HepG2 (cell line): Measurements from ENCODE around the gene ARSB. TPM values are rescaled to one million over a fixed set of nuclear protein-coding genes. Genes with fewer than 3 reads are reported as not detected.

Experiments
- ETV6 ChIP-seq: sonication (generic); formaldehyde crosslinking; conservative IDR thresholded peaks from 2 replicates; pipeline ENCODE4 v1.4.0; 2020; ENCODE audit warnings: missing genetic modification reagents
- EZH2 ChIP-seq: conservative IDR thresholded peaks from 2 replicates; pipeline ENCODE4 v1.6.1; 2012; ENCODE audit warnings: mild to moderate bottlenecking, low read depth, low read length, moderate library complexity
- IRF2 ChIP-seq: IDR thresholded peaks from 2 replicates; pipeline ENCODE4 v1.6.1; 2018; ENCODE audit warnings: missing genetic modification reagents, missing compliant biosample characterization
- JUN ChIP-seq: sonication (generic); formaldehyde crosslinking; IDR thresholded peaks from 2 replicates; pipeline ENCODE4 v1.4.0; 2020; ENCODE audit warnings: mild to moderate bottlenecking, missing genetic modification reagents
- KDM5A ChIP-seq: fragments of 200-600 bp; sonication (generic); IDR thresholded peaks from 2 replicates; pipeline ENCODE4 v1.7.0; 2018; ENCODE audit warnings: antibody characterized with exemption, mild to moderate bottlenecking, low read length, borderline replicate concordance
- KLF6 ChIP-seq: IDR thresholded peaks from 2 replicates; pipeline ENCODE4 v1.8.0; 2016; ENCODE audit warnings: missing biosample characterization, missing genetic modification reagents
- LCORL ChIP-seq, 2 experiments: fragments of 450-650 bp in 1 of 2; sonication (generic) in 1 of 2; formaldehyde crosslinking in 1 of 2; IDR thresholded peaks; 2 replicates each; pipeline versions ENCODE4 v1.5.0 to v1.6.1; 2017 to 2020; ENCODE audit warnings: antibody characterized with exemption in 1 of 2, missing genetic modification reagents in 1 of 2
- MED1 ChIP-seq: sonication (generic); formaldehyde crosslinking; IDR thresholded peaks from 2 replicates; pipeline ENCODE4 v1.4.0; 2020; ENCODE audit warnings: missing genetic modification reagents
- PTBP1 ChIP-seq: fragments of 200-400 bp; formaldehyde crosslinking; IDR thresholded peaks from 2 replicates; pipeline ENCODE4 v1.6.1; 2018; ENCODE audit warnings: low read length, low read depth; ENCODE audit not compliant: poor library complexity, severe bottlenecking
- RAD21 ChIP-seq: fragments of 450-650 bp; formaldehyde crosslinking; IDR thresholded peaks from 2 replicates; pipeline ENCODE4 v1.5.0; 2020; ENCODE audit warnings: mild to moderate bottlenecking
- RFX5 ChIP-seq: IDR thresholded peaks from 2 replicates; pipeline ENCODE4 v1.6.1; 2011; ENCODE audit warnings: low read depth, low read length, improper control_type of control experiment
- RFXAP ChIP-seq: sonication (generic); formaldehyde crosslinking; IDR thresholded peaks from 2 replicates; pipeline ENCODE4 v1.4.0; 2020; ENCODE audit warnings: missing genetic modification reagents, borderline replicate concordance
- SALL1 ChIP-seq: sonication (generic); formaldehyde crosslinking; IDR thresholded peaks from 2 replicates; pipeline ENCODE4 v1.8.0; 2022; ENCODE audit warnings: mild to moderate bottlenecking, missing genetic modification reagents
- STAG1 ChIP-seq: sonication (generic); formaldehyde crosslinking; IDR thresholded peaks from 2 replicates; pipeline ENCODE4 v1.4.0; 2020; ENCODE audit warnings: missing genetic modification reagents
- TOE1 ChIP-seq: sonication (generic); formaldehyde crosslinking; IDR thresholded peaks from 2 replicates; pipeline ENCODE4 v1.4.0; 2020; ENCODE audit warnings: mild to moderate bottlenecking, missing genetic modification reagents
- ZC3H4 ChIP-seq: sonication (generic); formaldehyde crosslinking; IDR thresholded peaks from 2 replicates; pipeline ENCODE4 v1.4.0; 2020; ENCODE audit warnings: missing genetic modification reagents, borderline replicate concordance
- ZNF20 ChIP-seq: sonication (generic); formaldehyde crosslinking; IDR thresholded peaks from 2 replicates; pipeline ENCODE4 v1.4.0; 2020; ENCODE audit warnings: mild to moderate bottlenecking, moderate library complexity, missing genetic modification reagents
- polyA plus RNA-seq, 8 experiments: library from polyadenylated mRNA; depleted of rRNA in 3 of 8; stranded (reverse) in 7 of 8; unstranded in 1 of 8; fragments of >200 nt; fragmentation: Illumina TruSeq in 4 of 8; extraction: Trizol in 4 of 8; gene quantifications; 2 replicates each; pipeline versions ENCODE4 v1.2.1 to v1.2.3, GENCODE V29; 2011 to 2016; ENCODE audit warnings: low read depth in 4 of 8, missing spikeins in 1 of 8, mixed read lengths in 1 of 8; ENCODE audit not compliant: insufficient read depth in 1 of 8
- total RNA-seq, 5 experiments: library from RNA; depleted of rRNA; stranded (reverse); fragments of >200 nt; fragmentation: Illumina TruSeq; extraction: Trizol; gene quantifications; 2 replicates each; pipeline ENCODE4 v1.2.3, GENCODE V29; 2016; ENCODE audit warnings: low read depth in 1 of 5
- TF ChIP-seq, protein P1 (sequence below): IDR thresholded peaks from 2 replicates; pipeline ENCODE4 v1.6.1; 2018; ENCODE audit warnings: missing genetic modification reagents, mild to moderate bottlenecking, missing compliant biosample characterization
- TF ChIP-seq, protein P2 (sequence below): IDR thresholded peaks from 2 replicates; pipeline ENCODE4 v1.6.1; 2016; ENCODE audit warnings: control low read depth
- TF ChIP-seq, protein P3 (sequence below): sonication (generic); formaldehyde crosslinking; IDR thresholded peaks from 2 replicates; pipeline ENCODE4 v1.4.0; 2020; ENCODE audit warnings: missing genetic modification reagents
- TF ChIP-seq, protein P4 (sequence below): sonication (generic); formaldehyde crosslinking; IDR thresholded peaks from 2 replicates; pipeline ENCODE4 v1.5.0; 2020; ENCODE audit warnings: missing genetic modification reagents, mild to moderate bottlenecking, borderline replicate concordance
- TF ChIP-seq, protein P5 (sequence below): sonication (generic); formaldehyde crosslinking; IDR thresholded peaks from 2 replicates; pipeline ENCODE4 v1.5.0; 2020; ENCODE audit warnings: mild to moderate bottlenecking, missing genetic modification reagents, moderate library complexity

The ARSB gene
- total and polyA plus RNA-seq, 2 of the 13 experiments (the other 11 are each of a cell fraction or from before 2014, with no cell fraction given), result 52.6 to 66.4 TPM

DNA sequence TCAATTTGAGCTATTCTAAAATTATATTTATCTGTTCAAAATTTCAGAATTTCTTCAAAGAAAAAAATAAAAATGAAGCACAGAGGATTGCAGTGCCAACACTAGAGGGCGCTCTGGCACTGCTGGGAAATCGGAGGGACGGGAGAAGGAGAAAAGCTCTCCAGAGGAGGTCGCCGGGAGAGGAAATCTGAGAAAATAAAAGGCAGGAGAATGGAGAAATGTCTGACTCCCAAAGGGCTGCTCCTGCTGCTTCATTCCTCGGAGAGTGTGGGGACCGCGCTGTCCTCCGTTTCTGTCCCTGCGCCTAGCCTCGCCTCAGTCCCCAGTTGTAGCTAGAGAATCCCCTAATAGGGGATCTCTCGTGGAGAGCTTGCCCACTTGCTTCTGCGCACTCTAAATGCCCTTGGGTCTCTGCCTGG is 40.0 kb upstream of the ARSB start (continued):
- TF ChIP-seq, protein P1, sequence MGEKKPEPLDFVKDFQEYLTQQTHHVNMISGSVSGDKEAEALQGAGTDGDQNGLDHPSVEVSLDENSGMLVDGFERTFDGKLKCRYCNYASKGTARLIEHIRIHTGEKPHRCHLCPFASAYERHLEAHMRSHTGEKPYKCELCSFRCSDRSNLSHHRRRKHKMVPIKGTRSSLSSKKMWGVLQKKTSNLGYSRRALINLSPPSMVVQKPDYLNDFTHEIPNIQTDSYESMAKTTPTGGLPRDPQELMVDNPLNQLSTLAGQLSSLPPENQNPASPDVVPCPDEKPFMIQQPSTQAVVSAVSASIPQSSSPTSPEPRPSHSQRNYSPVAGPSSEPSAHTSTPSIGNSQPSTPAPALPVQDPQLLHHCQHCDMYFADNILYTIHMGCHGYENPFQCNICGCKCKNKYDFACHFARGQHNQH (CRISPR knock-in tag), result 0 out of 2 replicates have a peak, but pooled peaks have one; percentile 40
- no peak for TF ChIP-seq LCORL (IDR thresholded peaks at IDR 0.05)
- no peak for TF ChIP-seq LCORL (CRISPR knock-in tag; IDR thresholded peaks at IDR 0.05)
- no peak for TF ChIP-seq ZC3H4 (CRISPR knock-in tag)
- no peak for TF ChIP-seq ZNF20 (CRISPR knock-in tag)
- no peak for TF ChIP-seq ETV6 (CRISPR knock-in tag)
- TF ChIP-seq, protein P2, sequence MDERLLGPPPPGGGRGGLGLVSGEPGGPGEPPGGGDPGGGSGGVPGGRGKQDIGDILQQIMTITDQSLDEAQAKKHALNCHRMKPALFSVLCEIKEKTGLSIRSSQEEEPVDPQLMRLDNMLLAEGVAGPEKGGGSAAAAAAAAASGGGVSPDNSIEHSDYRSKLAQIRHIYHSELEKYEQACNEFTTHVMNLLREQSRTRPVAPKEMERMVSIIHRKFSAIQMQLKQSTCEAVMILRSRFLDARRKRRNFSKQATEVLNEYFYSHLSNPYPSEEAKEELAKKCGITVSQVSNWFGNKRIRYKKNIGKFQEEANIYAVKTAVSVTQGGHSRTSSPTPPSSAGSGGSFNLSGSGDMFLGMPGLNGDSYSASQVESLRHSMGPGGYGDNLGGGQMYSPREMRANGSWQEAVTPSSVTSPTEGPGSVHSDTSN (CRISPR knock-in tag), result no peak
- TF ChIP-seq STAG1 (CRISPR knock-in tag), result peak; percentile 92
- TF ChIP-seq RFXAP (CRISPR knock-in tag), result no peak
- TF ChIP-seq RAD21, result peak; percentile 88
- TF ChIP-seq RFX5, result no peak
- no peak for TF ChIP-seq JUN
- TF ChIP-seq KDM5A, result no peak
- TF ChIP-seq MED1 (CRISPR knock-in tag), result 0 out of 2 replicates have a peak, but pooled peaks have one; percentile 20
- TF ChIP-seq, protein P3, sequence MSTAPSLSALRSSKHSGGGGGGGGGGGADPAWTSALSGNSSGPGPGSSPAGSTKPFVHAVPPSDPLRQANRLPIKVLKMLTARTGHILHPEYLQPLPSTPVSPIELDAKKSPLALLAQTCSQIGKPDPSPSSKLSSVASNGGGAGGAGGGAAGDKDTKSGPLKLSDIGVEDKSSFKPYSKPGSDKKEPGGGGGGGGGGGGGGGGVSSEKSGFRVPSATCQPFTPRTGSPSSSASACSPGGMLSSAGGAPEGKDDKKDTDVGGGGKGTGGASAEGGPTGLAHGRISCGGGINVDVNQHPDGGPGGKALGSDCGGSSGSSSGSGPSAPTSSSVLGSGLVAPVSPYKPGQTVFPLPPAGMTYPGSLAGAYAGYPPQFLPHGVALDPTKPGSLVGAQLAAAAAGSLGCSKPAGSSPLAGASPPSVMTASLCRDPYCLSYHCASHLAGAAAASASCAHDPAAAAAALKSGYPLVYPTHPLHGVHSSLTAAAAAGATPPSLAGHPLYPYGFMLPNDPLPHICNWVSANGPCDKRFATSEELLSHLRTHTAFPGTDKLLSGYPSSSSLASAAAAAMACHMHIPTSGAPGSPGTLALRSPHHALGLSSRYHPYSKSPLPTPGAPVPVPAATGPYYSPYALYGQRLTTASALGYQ, result no peak
- no peak for TF ChIP-seq TOE1 (CRISPR knock-in tag)
- TF ChIP-seq, protein P4, sequence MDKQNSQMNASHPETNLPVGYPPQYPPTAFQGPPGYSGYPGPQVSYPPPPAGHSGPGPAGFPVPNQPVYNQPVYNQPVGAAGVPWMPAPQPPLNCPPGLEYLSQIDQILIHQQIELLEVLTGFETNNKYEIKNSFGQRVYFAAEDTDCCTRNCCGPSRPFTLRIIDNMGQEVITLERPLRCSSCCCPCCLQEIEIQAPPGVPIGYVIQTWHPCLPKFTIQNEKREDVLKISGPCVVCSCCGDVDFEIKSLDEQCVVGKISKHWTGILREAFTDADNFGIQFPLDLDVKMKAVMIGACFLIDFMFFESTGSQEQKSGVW (CRISPR knock-in tag), result no peak
- no peak for TF ChIP-seq SALL1 (CRISPR knock-in tag)
- TF ChIP-seq IRF2 (CRISPR knock-in tag), result no peak
- TF ChIP-seq EZH2, result no peak
- TF ChIP-seq, protein P5, sequence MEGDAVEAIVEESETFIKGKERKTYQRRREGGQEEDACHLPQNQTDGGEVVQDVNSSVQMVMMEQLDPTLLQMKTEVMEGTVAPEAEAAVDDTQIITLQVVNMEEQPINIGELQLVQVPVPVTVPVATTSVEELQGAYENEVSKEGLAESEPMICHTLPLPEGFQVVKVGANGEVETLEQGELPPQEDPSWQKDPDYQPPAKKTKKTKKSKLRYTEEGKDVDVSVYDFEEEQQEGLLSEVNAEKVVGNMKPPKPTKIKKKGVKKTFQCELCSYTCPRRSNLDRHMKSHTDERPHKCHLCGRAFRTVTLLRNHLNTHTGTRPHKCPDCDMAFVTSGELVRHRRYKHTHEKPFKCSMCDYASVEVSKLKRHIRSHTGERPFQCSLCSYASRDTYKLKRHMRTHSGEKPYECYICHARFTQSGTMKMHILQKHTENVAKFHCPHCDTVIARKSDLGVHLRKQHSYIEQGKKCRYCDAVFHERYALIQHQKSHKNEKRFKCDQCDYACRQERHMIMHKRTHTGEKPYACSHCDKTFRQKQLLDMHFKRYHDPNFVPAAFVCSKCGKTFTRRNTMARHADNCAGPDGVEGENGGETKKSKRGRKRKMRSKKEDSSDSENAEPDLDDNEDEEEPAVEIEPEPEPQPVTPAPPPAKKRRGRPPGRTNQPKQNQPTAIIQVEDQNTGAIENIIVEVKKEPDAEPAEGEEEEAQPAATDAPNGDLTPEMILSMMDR (CRISPR knock-in tag), result peak; percentile 84
- no peak for TF ChIP-seq PTBP1
- no peak for TF ChIP-seq KLF6
